Keratinocyte (primary cell): ENCODE measurements around the gene EIF3L. TPM values are rescaled to one million over a fixed set of nuclear protein-coding genes. Genes with fewer than 3 reads are reported as not detected.

ENCODE experiments used
- DNase-seq: peaks from one replicate; pipeline ENCODE4 v3.0.0-alpha.2; 2011; ENCODE audit warnings: low read depth, missing footprints, low spot score
- FAIRE-seq: peaks from 2 replicates; lab custom pipeline; 2011; peaks lifted over from hg19 to GRCh38; lab: Jason Lieb, UNC
- H2AFZ ChIP-seq: 2 replicates; pipeline ENCODE4 v1.6.0; 2012; ENCODE audit warnings: low read length, control low read depth, inconsistent platforms; ENCODE audit not compliant: control insufficient read depth
- H3K27ac ChIP-seq: 2 replicates; pipeline ENCODE4 v1.5.1; 2011; ENCODE audit warnings: low read length; ENCODE audit not compliant: control insufficient read depth, insufficient read depth
- H3K27me3 ChIP-seq: 3 replicates; pipeline ENCODE4 v1.6.0; 2011; ENCODE audit warnings: low read length; ENCODE audit not compliant: control insufficient read depth, insufficient read depth; ENCODE audit errors: extremely low read depth
- H3K36me3 ChIP-seq, 2 experiments: 2 replicates in 1 of 2; 3 replicates in 1 of 2; pipeline ENCODE4 v1.5.1; 2011; ENCODE audit warnings: low read length in 2 of 2, mild to moderate bottlenecking in 1 of 2; ENCODE audit not compliant: control insufficient read depth in 2 of 2, insufficient read depth in 2 of 2; ENCODE audit errors: extremely low read depth in 1 of 2
- H3K4me1 ChIP-seq: 3 replicates; pipeline ENCODE4 v1.5.1; 2011; ENCODE audit warnings: low read length; ENCODE audit not compliant: control insufficient read depth, insufficient read depth; ENCODE audit errors: extremely low read depth
- H3K4me2 ChIP-seq: 3 replicates; pipeline ENCODE4 v1.6.0; 2011; ENCODE audit warnings: low read depth, low read length; ENCODE audit not compliant: control insufficient read depth, insufficient read depth; ENCODE audit errors: extremely low read depth
- H3K4me3 ChIP-seq, 3 experiments: fragments of 200-600 bp in 1 of 3; sonication (generic) in 1 of 3; 2 replicates in 2 of 3; 3 replicates in 1 of 3; pipeline ENCODE4 v1.5.1; 2011 to 2016; ENCODE audit warnings: low read length in 3 of 3, mild to moderate bottlenecking in 3 of 3, control low read depth in 2 of 3, inconsistent platforms in 1 of 3, low read depth in 1 of 3, mixed read lengths in 1 of 3, mixed run types in 1 of 3, moderate library complexity in 1 of 3; ENCODE audit not compliant: control insufficient read depth in 2 of 3, insufficient read depth in 2 of 3; ENCODE audit errors: extremely low read depth in 1 of 3
- H3K79me2 ChIP-seq: 2 replicates; pipeline ENCODE4 v1.6.0; 2012; ENCODE audit warnings: low read length; ENCODE audit not compliant: control insufficient read depth, insufficient read depth
- H3K9ac ChIP-seq: 3 replicates; pipeline ENCODE4 v1.6.0; 2011; ENCODE audit warnings: low read length; ENCODE audit not compliant: control insufficient read depth, insufficient read depth; ENCODE audit errors: extremely low read depth
- H3K9me1 ChIP-seq: 3 replicates; pipeline ENCODE4 v1.6.0; 2011; ENCODE audit warnings: low read length; ENCODE audit not compliant: control insufficient read depth, insufficient read depth; ENCODE audit errors: extremely low read depth
- H3K9me3 ChIP-seq: 2 replicates; pipeline ENCODE4 v1.5.1; 2012; ENCODE audit warnings: low read depth, low read length; ENCODE audit not compliant: control insufficient read depth
- H4K20me1 ChIP-seq: 3 replicates; pipeline ENCODE4 v1.6.0; 2011; ENCODE audit warnings: low read length; ENCODE audit not compliant: control insufficient read depth, insufficient read depth; ENCODE audit errors: extremely low read depth
- EZH2 ChIP-seq: IDR thresholded peaks from one replicate; pipeline ENCODE4 v1.6.1; 2012; ENCODE audit warnings: inconsistent platforms, mild to moderate bottlenecking, low read length, moderate library complexity
- dilution Hi-C: fragments of 300-500 bp; cut with MboI; formaldehyde crosslinking; loops from one replicate; pipeline ENCODE4 v1.7.0; 2020; ENCODE audit warnings: low sequenced_read_pairs; ENCODE audit not compliant: extremely low pct_ligation_motif_present
- polyA plus RNA-seq, 5 experiments: library from polyadenylated mRNA; depleted of rRNA in 3 of 5; stranded (reverse) in 3 of 5; stranded (forward) in 1 of 5; unstranded in 1 of 5; fragments of >200 nt; gene quantifications; 1 replicate in 1 of 5; 2 replicates in 3 of 5; 3 replicates in 1 of 5; pipeline versions ENCODE4 v1.2.1 to v1.2.3, GENCODE V29; 2011 to 2012; ENCODE audit warnings: missing spikeins in 2 of 5, low read depth in 1 of 5, low replicate concordance in 1 of 5
- TF ChIP-seq, protein P1 (sequence below), 3 experiments: IDR thresholded peaks in 1 of 3; conservative IDR thresholded peaks in 1 of 3; optimal IDR thresholded peaks in 1 of 3; 2 replicates in 2 of 3; 3 replicates in 1 of 3; pipeline versions ENCODE3 to v1.5.1; 2011; ENCODE audit warnings: low read length in 3 of 3, mild to moderate bottlenecking in 3 of 3, moderate library complexity in 2 of 3, control low read depth in 1 of 3, inconsistent platforms in 1 of 3; ENCODE audit not compliant: insufficient read depth in 2 of 3; ENCODE audit errors: extremely low read depth in 1 of 3

Gene EIF3L
- polyA plus RNA-seq, 1 donor (not counting 4 experiments of a cell fraction or from before 2014, with no cell fraction given): 639 TPM

DNA sequence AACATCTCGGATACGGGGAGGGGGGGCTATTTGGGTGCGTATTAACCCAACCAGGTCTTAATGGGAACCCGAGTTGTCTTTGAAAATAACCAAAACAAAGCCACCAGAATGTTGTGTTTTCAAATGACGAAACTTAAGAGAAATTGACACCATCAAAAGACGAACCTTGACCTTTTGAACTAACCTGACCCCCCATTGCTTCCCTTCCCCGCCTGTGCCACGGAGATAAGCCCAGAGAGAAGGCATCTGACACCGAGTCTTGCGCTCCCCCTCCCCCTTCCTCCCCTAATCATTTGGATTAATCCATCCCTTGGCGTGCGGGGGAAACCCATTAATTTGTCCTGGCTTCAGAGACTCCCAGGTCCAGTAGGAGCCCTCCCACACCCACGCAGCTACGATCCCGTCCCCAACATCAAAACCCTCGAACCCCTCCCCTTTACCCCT is 46.0 kb upstream of the EIF3L start:
- Histone ChIP-seq H3K27me3 (no peaks in the 10 kb centered on the region), H3K27ac (no peak overlapping the region), H3K36me3 (no peaks in the 10 kb centered on the region), H3K4me3 (peak overlapping the region in 1 of 3 experiments; percentile 83), H3K9me3 (no peaks in the 10 kb centered on the region), H3K4me2 (peak overlapping the region; percentile 92), H3K79me2 (no peaks in the 10 kb centered on the region), H4K20me1 (no peaks in the 10 kb centered on the region), H2AFZ (no peak overlapping the region), H3K9me1 (no peaks in the 10 kb centered on the region), H3K9ac (no peak overlapping the region), H3K4me1 (peaks cover 11% of the 10 kb centered on the region)
- dilution Hi-C loops: no loop called here
- FAIRE-seq (no peak), DNase-seq (no peak)
- TF ChIP-seq, protein P1, sequence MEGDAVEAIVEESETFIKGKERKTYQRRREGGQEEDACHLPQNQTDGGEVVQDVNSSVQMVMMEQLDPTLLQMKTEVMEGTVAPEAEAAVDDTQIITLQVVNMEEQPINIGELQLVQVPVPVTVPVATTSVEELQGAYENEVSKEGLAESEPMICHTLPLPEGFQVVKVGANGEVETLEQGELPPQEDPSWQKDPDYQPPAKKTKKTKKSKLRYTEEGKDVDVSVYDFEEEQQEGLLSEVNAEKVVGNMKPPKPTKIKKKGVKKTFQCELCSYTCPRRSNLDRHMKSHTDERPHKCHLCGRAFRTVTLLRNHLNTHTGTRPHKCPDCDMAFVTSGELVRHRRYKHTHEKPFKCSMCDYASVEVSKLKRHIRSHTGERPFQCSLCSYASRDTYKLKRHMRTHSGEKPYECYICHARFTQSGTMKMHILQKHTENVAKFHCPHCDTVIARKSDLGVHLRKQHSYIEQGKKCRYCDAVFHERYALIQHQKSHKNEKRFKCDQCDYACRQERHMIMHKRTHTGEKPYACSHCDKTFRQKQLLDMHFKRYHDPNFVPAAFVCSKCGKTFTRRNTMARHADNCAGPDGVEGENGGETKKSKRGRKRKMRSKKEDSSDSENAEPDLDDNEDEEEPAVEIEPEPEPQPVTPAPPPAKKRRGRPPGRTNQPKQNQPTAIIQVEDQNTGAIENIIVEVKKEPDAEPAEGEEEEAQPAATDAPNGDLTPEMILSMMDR (optimal IDR thresholded peaks at IDR 0.05 in 1 of 3, IDR thresholded peaks at IDR 0.05 in 1 of 3, conservative IDR thresholded peaks at IDR 0.05 in 1 of 3; ENCODE audit: extremely low read depth in 1 of 3, insufficient read depth in 2 of 3, low read length in 3 of 3): no peak
- TF ChIP-seq EZH2: no peak

DNA sequence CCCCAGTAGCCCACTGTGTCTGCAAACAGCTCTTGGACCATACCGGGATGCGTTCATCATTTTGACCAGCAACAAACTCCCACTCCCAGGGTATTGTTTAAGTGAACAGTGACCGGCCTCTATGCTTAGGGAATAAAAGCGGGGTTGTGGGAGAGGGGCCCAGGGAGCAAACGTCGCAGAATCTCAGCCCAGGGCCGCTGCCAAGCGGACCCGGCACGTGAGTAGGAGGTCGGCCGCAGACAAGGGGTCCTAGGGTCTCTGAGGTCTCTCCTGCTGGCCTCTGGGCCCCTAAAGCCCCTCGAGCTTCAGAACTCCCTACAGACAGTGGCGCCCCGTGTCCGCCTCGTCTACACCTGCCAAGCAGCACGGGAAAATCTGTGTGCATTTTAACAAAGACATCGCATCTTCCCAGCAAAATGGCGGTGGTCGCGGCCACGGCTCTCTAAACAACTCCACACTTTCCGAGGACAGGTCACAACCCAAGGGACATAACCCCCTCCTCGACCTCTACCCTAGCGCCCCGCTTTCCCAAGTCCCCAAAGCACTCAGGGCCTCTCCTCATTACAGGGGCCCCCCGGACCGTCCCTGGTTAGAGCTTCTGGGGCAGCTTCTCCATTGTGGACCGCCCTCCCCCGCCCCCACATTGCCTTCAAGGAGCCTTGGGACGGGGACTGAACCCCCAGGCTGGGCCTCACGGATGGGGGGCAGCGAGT is 45.4 kb upstream of the EIF3L start:
- Histone ChIP-seq H3K9me3 (no peaks in the 10 kb centered on the region), H3K4me1 (peaks cover 12% of the 10 kb centered on the region), H3K4me2 (peak overlapping the region; percentile 94), H4K20me1 (no peaks in the 10 kb centered on the region), H3K9ac (peak overlapping the region; percentile 84), H2AFZ (no peak overlapping the region), H3K4me3 (no peak overlapping the region), H3K27ac (no peak overlapping the region), H3K27me3 (no peaks in the 10 kb centered on the region), H3K36me3 (no peaks in the 10 kb centered on the region), H3K9me1 (no peaks in the 10 kb centered on the region), H3K79me2 (no peaks in the 10 kb centered on the region)
- TF ChIP-seq EZH2: no peak
- TF ChIP-seq, protein P1 (optimal IDR thresholded peaks at IDR 0.05 in 1 of 3, IDR thresholded peaks at IDR 0.05 in 1 of 3, conservative IDR thresholded peaks at IDR 0.05 in 1 of 3; ENCODE audit: extremely low read depth in 1 of 3, insufficient read depth in 2 of 3, low read length in 3 of 3): no peak
- DNase-seq (no peak), FAIRE-seq (no peak)
- dilution Hi-C loops: no loop called here
